Measurements from ENCODE around the gene APELA. TPM values are rescaled to one million over a fixed set of nuclear protein-coding genes. Genes with fewer than 3 reads are reported as not detected.

Gene APELA, protein sequence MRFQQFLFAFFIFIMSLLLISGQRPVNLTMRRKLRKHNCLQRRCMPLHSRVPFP
- 0.31 TPM for total RNA-seq

GRCh38 chr4:164876700-164877324, at the start of gene APELA:
Gene APELA (plus strand): TSS chr4:164877178. CDS start chr4:164877332, 154 bp downstream.

Other genes starting within 250 kb of the APELA start
- not detected for gene SMIM31, start 123.0 kb upstream of the APELA start, total RNA-seq
- gene TRIM61, start 100.5 kb downstream of the APELA start, total RNA-seq, result 1.6 TPM
- not detected for gene TRIM60, start 154.8 kb downstream of the APELA start, total RNA-seq
- gene TRIM75, start 176.7 kb downstream of the APELA start, total RNA-seq, result not detected
- 5.3 TPM for gene TMEM192, start 235.7 kb downstream of the APELA start, total RNA-seq